Measurements from ENCODE around the gene COL6A3.
"Not testable (repeated sequence)": the region's sequence is repeated elsewhere in the genome, so short reads cannot be mapped to it uniquely, and the experiment has no call there.

COL6A3 gene

DNA sequence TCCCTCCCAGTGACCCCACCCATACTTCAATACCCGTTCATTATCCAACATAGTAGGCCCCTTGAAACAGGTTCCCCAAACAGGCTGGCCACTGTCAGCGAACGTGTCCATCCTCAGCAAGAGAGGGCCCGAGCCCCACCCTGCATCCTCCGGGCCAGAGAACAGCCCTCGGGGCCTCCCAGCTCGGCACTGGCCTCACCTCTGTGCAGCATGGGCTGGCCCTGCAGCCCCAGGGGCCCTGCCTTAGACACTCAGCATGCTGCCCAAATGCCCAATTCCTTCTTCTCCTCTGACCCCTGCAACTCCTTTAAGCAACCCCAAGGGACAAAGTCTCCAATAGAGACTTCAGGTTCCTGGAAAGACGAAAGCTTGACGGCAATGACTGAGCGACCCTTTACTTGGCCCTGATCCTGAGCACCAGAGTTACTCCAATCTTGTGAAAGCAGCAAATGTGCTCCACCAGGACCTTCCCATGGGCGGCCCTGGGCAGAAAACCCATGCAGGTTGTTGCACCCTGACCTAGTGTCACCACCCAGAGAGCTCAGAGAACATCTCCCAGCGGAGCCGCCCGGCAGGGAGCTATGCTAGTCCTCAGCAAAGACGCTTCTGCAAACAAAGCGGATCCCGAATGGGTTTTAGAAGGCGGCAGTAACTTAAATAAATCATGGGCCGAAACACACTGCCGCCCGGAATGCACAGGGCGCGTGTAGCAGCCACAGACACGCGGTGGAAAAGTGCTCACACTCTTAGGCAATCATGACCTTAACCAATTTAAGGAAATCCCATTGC, 782 bp downstream of the COL6A3 start:
- no peak for DNase-seq

DNA sequence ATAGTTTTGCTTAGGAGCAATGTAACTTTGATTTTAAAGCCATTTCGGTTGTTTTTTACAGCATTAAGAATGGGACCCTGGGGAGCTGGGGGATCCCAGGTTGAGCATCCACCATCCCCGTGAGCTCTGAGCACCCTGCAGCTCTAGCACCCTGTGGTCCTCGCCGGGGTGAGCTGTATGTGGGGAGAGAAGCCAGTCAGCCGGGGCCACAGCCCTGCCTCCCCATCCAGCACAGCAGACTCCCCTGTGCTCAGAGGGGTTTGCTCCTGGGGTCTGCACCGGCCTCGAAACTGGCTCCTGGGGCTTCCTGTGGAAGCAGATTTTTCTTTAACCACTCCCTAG, 1.3 kb downstream of the COL6A3 start:
- DNase-seq, result no peak

DNA sequence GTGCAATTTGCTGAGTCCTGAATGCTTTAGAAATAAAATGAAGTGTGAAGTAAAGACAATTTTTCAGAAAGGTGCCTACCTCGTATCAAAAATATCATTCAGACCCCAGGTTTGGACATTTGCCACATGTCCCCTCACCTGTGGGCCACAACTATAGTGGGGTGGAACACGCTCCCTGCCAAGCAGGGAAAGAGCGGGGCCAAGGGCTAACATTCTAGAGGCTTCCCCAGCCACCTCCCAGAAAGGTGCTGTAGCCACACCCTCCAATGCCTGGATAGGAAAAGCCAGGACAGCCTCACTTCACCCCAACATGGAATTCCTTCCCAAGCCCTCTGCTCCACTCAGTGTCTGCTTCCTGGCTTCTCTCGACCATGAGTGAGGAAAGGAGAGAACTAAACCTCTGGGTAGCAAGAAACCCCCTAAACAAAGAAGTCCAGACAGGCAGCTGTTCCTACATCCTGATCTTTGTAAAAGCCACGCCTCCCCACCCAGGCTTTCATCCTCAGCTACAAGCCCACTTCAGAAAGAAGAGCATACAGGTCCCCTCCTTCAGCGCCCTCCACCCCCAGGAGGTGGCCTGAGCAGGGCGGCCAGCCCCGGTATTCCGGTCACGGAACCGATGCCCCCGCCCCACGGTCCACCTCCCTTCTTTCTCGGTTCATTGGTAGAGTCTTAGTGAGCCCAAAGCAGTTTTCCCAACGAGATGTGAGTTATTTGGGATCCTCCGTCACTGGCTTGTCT, 2.1 kb downstream of the COL6A3 start:
- no peak for DNase-seq

DNA sequence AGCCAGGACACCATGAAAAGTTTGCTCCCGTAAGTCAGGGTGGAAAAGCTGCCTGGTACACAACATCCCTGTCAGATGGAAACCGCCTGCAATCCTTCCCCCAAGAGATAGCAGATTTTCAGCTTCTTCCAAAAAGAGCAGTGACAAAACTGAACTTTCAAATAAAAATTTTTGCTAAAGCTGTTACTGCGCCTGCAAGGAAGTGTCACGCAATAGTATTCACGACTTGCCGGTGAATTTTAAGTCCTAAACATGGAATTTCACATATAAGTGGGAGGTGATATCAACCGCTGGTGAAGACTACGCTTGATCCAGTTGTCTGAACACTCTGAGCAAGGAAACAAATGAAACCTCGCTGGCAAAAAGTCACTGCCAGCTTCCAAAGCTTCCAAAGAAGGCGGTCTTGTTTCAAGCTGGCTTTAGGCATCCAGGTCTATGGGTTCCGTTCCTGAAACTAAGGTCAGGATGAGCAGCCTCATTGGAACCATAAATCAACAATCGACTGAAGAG, 2.8 kb downstream of the COL6A3 start:
- no peak for DNase-seq

DNA sequence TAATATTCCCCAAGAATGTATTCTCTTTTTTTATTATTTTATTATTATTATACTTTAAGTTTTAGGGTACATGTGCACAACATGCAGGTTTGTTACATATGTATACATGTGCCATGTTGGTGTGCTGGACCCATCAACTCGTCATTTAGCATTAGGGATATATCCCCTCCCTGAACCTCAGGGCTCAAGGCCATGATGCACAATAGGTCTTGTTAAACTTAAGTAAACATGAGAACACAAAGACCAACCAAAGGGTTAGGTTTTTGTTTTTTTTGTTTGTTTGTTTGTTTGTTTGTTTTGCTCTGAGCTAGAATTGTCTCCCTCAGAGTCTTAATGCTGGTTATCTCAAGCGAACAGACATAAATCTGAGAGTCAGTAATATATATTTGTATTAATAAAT, 4.7 kb downstream of the COL6A3 start:
- not testable (repeated sequence) for DNase-seq

DNA sequence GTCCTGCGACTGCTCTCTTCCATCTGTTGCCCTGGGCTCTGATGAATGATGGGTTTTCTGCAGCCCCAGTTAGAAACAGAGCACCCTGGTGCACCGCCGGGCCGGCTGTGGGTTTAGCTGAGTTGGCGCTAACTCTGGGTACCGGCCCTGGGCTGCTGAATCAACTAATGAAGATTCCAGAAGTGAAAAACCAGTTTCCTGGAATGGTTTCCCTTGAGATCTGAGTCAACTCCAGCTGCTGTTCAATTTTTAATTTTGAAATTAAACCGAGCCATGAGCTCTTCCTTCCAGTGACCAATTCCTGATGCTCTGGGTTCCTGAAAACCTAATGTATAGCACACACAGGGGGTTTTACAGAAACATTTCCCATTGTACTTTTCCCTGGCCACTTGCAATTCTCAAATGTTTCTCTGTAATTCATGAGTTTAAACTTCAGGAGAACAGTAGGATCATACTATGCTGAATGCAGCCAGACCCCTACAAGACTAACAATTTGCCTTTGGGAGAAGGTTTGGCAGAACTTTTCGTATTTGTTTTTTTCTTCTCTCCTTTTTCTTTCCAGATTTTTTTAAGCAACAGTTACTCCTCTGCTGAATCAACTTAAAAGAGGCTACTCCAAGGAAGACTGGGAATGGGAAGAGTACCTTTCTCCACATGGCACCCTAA, 5.5 kb downstream of the COL6A3 start:
- DNase-seq, result no peak

DNA sequence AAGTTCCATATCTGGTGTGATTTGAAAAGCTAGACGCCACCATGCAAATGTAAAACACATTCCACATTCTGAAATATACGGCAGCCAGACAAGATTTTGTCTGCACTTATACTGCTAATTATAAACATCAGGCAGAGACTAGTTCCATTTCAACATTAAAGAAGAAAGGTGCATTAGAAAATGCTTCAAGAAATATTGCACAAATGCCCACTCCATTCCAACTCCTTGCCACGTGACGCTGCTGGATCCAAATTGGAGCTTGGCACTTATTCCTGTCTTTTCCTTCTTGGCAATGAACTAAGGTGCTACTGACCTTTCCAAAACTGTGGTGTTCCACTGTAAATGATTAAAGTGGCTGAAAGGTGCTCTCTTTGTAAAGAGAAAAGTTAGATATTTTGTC, 6.3 kb downstream of the COL6A3 start:
- DNase-seq, result no peak

DNA sequence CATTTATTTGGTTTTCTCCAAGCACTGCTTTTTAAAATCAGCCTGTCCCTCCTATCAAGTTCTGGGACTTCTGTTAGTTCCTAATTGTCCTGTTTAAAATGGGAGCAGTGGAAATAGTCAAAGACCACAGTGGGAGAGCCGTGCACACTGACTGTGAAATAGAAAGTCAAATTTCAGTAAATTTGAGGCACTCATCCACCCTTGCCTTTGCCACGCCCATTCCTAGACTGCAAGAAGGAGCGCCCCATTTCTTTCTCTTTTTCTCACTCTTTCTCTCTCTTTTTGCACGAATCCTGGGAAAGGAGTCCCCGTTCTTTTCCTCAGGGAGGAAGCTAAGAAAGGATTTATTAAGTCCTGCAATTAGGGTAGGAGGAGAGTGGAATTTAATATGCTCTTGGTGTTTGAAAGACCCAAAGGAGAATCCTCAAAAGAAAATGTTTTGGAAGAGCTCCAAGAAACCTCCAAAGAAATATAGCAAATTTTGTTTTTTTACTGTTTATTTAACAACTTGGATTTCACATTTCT, 7.5 kb downstream of the COL6A3 start:
- no peak for DNase-seq

DNA sequence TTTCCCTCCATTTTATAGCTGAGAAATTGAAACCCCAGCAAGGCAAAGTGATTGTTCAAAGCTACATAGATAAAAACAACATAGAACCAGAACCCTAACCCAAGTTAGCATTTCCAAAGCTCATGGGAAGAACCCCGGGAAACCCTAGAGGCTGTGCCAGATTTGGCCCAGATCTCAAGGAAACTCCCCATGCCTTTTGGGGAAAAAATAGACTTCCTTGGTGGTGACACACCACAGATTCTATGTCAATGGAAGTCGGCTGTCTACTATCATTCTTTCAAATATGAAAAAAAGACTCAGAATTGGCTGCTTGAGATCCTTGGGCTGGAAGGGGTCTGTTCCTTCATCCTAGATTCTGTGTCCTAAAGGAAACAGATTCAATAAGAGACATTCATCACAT, 8.4 kb downstream of the COL6A3 start:
- DNase-seq, result no peak

DNA sequence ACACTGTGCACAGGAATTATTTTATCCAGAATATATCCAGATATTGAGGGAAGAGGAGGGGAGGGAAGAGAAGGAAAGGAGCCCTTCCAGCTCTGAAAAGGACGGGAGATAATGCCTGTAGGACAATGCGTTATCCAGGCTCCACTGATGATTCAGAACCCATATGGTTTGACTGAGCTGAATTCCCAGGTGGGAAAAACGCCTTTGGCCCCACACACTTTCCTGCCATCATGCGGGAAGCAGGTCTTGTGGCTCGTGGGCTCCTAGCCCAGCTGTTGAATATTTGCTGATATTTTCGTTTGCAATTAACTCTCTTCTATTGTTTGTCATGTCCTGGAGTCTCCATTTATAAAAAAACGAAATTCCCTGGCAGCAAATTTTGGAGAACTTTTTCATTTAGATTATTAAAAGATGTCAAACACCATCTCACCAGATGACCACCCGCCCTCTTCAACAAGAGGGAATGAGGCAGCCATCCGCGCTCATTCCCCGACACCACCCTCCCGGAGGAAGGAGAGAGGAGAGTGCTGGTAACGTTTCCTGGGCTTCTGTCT, 8.9 kb downstream of the COL6A3 start:
- DNase-seq, result no peak

DNA sequence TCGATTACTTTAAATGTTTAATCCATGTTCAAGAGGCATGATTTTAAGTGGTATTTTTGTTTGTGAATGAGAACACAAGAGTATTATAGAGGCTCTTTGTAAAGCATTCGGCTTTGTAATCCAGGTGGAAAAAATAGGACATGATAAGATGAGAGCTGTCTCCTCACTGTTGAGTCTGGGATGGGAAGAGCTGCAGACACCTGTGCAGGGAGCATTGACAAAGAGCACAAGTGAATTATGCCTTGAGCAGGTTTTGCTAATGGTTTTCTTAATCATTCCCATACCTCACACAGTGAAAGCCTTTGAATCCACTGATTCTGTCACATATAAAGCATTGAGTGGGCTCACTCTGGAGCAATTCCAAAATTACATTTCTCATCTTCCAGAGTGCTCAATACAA, 9.6 kb downstream of the COL6A3 start:
- no peak for DNase-seq

DNA sequence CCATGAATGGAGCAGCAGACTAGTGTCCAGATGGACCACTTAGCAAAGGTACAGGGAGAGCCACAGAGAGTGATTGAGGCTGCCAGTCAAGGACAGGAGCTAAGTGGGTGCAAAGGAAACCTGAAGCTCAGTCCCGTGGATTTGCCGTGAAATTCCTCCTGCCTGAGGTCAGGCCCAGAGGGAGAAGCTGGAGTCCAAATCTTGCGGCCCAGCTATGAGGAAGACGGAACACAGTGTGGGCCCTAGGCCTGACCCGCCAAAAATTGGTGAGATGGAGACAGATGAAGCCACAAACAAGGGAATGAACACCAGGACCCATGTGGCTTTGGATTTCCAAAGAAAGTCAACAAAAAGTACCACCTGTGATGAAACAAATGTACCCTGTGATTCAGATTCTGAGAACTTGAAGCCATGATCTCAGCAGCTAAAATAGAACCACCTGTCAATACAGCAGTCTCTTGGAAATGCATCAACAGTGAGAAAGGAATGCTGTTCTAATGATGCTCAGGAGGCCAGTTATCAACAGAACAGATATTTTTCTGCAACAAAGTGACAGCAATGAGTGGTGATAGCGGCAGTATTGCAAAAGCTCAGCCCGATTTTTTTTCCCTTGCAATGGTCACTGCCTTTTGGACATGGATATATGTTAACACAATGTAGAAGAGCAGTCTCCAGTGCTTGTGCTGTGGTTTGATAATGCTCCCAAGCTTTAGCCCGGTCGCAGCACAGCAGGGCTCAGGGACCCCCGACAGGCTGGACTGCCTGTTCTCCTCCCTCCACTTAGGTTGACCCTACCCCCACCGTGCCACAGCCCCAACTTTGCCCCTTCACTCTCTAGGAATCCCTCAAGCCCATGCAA, 10.7 kb downstream of the COL6A3 start:
- no peak for DNase-seq

DNA sequence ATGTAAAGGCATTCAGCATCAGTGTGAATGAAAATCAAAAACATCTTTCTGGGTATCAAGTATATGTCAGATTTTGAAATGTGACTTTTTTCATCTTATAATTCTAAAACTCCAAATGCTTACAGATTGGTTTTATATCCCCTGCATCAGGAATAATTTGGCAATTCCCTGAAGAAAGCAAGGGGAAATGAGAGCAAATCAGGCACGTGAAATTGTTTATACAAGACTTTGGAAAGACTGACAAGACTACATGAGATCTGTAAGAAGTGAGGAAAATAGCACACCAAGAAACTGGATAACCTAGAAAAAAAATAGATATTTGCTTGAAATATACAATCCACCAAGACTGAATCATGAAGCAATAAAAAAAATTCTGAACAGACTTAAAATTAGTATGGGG, 13.8 kb downstream of the COL6A3 start:
- no peak for DNase-seq

DNA sequence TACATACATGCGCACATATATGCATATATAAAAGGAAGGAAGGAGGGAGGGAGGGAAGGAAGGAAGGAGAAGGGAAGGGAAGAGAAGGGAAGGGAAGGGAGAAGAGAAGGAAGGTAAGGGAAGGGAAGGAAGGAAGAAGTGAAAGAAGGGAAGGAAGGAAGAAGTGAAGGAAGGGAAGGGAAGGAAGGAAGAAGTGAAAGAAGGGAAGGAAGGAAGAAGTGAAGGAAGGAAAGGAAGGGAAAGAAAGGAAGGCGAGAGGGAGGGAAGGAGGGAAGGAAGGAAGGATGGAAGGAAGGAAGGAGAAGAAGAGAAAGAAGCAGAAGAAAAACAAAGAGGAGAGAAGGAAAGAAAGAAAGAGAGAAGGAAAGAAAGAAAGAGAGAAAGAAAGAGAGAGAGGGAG, 16.9 kb downstream of the COL6A3 start:
- DNase-seq, result no peak

DNA sequence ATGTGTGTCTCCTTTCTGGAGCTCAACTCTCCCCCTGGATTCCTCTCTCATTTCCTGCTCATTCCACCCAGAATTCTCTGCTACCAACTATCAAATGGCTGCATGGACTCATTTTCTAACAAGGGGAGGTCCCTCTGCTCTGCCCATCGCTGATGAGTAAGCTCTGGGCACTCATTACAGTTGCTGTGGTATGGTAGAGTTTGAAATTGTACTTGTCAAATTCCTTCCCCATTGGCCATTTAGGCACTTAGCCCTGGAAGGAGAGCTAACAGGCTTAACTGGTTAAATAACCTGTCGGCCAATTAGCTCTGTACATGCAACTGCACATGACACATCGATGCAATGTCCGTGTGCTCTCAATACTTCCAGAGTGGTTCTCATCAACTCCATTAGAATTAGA, 20.4 kb downstream of the COL6A3 start:
- DNase-seq, result no peak

DNA sequence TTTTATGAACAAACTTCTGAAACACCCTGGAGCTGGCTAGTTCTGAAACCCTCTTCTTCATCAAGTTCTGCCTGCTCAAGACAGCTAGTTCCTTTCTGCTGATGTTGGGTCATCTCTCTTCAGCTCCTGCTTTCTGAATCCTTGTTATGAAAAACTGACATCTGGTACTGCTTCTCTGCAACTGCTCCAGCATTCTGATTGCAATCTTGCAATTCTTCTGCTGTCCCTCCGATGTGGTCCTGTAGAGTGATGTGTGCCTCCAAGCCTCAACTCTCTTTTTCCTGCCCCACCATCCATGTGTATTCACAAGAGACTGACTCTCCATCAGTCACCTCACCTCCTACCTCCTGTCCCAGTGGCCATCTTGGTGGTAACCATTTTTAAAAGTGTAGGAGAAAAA, 21.8 kb downstream of the COL6A3 start:
- DNase-seq, result no peak

DNA sequence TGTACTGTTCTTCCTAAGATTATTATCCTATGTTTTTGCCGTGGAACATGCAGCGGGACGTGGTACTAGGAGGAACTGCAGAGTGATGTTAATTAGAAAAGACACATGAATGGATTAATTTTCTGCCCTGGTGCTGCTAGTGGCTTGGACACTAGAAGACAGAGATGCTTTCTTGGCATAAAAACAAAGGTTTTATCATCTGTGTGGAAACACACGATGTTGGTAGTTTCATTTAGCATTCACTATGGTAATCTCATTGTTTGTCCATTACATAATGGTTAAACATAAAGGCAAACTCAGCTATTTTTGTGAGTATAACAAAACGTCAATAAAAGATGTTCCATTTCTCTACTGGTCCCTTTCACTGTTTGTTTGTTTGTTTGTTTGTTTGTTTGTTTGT, 22.8 kb downstream of the COL6A3 start:
- DNase-seq, result no peak

DNA sequence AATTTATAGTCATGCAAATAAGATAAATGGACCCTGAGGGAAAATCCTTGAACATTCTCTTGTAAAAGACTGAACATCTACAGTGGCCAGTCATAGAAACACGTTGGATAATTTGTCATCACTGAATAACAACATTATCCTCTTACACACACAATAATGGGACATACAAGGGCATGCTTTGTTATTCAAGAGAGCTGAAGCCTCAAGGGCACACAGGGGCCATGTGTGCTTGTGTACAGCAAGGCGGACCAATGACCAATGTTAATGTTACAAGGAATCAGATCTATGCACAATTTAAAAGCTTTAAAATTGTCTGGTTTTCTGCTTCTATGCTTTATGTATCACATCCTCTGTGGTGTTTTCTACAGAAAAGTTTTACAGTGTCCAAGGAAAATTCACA, 23.7 kb downstream of the COL6A3 start:
- no peak for DNase-seq

DNA sequence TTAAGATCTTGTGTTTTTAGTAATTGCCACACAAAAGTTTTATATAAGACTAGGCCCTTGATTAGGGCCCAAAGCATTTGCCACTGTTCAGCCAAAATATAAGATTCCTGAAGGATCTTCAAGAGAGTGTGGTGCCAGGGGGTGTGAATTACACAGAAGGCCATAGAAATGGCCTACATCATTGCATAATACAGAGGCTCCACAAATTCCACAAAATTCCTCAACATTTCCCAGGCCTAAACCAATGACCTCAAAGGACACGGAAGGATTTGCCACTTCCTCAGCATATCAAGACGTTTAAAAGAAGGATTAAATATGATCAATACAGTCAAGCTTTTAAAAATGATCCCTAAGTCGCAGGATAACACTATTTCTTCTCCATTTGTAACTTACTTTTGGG, 24.1 kb downstream of the COL6A3 start:
- DNase-seq, result no peak

DNA sequence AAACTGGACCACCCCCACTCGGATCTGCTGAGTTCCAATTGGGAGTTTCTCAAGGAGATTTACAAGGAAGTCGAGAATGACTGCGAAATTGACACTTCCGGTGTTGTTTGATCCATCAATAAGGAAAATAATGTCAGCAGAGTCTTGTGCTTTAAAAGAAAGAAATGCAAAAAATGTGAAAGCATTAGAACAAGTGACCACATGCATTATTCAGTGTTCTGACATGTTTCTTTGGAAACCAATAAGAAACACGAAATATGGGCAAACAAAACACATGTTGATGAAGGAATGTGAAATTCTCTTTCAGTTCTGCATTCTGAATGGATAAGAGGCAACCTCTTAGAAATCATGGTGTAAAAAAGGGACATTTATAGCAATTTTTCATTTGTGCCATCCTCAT, 25.9 kb downstream of the COL6A3 start:
- no peak for DNase-seq

DNA sequence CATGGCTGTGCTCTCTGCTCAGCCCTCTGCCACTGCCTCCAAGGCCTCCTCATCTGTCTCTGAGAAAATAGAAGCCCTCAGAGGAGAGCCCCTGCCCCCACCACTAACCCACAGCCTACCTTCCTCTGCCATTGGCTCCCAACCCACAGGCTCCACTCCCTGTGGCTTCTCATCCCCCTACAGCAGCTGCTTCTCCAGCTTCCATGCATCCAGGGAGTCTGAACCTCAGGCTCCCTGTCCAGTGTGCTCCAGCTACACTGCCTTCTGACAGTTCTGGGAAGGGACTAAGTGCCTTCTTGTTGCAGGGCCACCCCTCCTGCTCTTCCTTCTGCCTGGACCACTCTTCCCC, 29.3 kb downstream of the COL6A3 start:
- DNase-seq, result no peak

DNA sequence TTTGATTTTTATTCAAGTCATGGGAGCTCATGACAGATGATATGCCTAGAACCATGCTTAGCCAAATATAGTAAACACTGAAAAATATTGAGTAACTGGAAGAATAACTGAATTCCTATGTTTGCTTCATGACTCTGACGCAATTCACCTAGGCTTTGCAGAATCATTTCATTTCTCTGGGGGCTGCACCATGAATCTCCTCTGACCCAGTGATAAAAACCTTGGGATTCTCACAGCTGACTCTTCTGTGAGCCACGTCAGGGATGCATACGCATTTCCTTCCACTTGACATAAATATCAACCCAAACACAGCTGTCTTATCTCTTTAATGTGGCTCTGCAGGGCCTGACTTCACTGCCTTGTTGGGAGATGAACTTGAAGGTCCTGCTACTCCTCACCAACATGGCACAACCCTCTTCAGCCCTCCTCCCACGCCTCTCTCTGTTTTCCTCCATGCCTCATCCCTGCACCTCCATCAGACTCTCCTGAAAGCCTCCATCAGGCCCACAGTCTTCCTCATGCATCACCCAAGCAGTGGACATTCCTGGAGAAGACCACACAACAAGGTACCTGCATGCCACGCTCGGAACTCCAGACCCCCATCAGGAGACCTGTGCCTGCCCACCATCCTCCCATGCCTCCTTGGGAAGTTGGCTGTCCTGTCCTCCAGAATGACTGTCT, 29.8 kb downstream of the COL6A3 start:
- DNase-seq, result no peak
